Measurements from ENCODE around the gene C18orf32.

Gene C18orf32

DNA sequence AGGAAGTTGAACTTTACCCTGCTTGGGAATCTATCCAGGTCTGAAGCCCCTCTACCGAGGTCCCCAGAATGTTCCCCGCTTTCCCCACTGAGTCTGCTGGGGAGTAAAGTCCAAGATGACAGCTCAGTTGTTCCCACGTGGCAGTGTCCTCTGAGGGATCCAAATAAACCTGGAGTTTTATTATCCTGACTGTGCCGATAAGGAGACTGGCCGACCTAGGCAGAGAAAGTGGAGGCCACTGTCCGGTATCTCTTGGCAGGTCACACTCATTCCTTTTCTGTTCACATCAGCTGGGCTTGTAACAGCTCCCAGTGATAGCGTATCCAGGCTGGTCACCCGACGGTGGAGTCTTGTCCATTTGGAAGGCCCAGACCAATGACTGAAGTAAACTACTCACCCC, 27.5 kb upstream of the C18orf32 start:
- TF ChIP-seq GATA3 (IDR thresholded peaks at IDR 0.05; ENCODE audit: low read depth, low read length), result no peak
- TF ChIP-seq GATA2 (IDR thresholded peaks at IDR 0.05; ENCODE audit: low read depth, low read length), result no peak

- no peak for TF ChIP-seq GATA3 (IDR thresholded peaks at IDR 0.05; ENCODE audit: low read depth, low read length)
- no peak for TF ChIP-seq GATA2 (IDR thresholded peaks at IDR 0.05; ENCODE audit: low read depth, low read length)
These were observed 23.5 kb upstream of the C18orf32 start for GRCh38 chr18:49510393-49511115.

GRCh38 chr18:49503931-49504330, 16.9 kb upstream of the C18orf32 start:
- TF ChIP-seq GATA2 (IDR thresholded peaks at IDR 0.05; ENCODE audit: low read depth, low read length) (no peak), GATA3 (IDR thresholded peaks at IDR 0.05; ENCODE audit: low read depth, low read length) (no peak)

GRCh38 chr18:49500201-49500921, 13.3 kb upstream of the C18orf32 start:
- TF ChIP-seq GATA3 (IDR thresholded peaks at IDR 0.05; ENCODE audit: low read depth, low read length) (no peak), GATA2 (IDR thresholded peaks at IDR 0.05; ENCODE audit: low read depth, low read length) (no peak)

DNA sequence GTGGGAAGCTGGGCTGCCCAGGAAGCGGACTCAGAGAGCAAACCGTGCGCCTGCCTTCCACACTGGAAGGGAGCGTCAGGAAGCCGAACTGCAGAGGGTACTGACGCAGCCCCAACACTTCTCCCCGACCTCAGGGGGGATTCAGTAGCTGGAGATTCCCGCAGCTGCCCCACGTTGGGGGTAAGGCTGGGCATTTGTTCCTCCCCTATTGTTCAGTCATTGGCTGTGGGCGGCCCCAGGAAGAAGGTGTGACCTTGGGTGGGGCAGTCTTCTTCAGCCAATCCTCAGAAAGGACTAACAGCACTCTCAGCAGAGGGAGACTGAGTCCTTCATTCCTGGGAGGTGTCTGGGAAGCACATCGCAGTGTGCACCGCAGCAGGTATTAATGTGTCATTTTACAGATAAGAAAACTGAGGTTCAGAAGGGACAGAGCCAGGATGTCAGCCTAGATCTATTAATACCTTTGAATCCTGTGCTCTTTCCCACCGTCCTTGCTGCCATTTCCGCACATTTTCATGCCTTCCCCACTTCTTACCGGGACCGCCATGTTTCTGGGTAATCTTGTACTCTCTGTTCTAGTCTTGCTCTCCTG, 12.1 kb upstream of the C18orf32 start:
- TF ChIP-seq GATA2 (IDR thresholded peaks at IDR 0.05; ENCODE audit: low read depth, low read length) (no peak), GATA3 (IDR thresholded peaks at IDR 0.05; ENCODE audit: low read depth, low read length) (no peak)

- no peak for TF ChIP-seq GATA3 (IDR thresholded peaks at IDR 0.05; ENCODE audit: low read depth, low read length)
- no peak for TF ChIP-seq GATA2 (IDR thresholded peaks at IDR 0.05; ENCODE audit: low read depth, low read length)
These were observed 8.4 kb upstream of the C18orf32 start for GRCh38 chr18:49495480-49495879.

DNA sequence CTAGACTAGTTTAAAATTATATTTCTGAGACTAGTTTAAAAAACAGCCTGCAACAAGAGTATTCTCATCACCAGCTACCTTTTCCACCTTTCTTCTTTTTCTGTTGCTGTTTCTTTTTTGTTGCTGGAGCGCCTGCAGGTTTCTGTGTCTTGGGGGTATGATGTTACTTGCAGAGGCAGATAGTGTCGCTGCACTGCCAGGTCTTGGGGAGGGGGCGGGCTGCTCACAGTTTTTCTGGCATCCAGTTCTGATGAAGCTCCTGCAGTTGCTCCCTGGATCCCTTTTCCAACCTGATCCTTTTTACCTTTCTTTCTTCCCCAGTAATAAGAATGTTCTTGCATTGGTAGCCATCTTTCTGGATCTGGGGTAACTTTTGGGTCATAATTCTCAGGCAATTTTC, 8.0 kb upstream of the C18orf32 start:
- no peak for TF ChIP-seq GATA2 (IDR thresholded peaks at IDR 0.05; ENCODE audit: low read depth, low read length)
- no peak for TF ChIP-seq GATA3 (IDR thresholded peaks at IDR 0.05; ENCODE audit: low read depth, low read length)

DNA sequence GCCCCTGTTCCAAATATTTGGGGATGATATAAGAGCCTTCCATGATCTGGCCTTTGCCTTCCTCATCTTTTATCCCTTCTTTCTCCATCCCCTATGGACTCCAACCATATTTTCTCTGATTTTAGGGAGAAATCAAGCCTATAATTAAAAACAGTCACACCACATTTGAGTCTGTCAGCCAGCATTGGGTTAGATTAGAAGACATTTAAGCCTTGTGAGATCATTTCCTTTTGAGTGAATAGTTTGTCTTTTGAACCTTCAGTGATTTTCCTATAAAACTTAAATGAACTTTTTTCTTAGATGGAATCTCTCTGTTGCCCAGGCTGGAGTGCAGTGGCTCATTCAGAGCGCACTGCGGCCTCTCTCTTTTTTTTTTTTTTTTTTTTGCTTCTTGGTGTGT, 7.6 kb upstream of the C18orf32 start:
- no peak for TF ChIP-seq GATA2 (IDR thresholded peaks at IDR 0.05; ENCODE audit: low read depth, low read length)
- TF ChIP-seq GATA3 (IDR thresholded peaks at IDR 0.05; ENCODE audit: low read depth, low read length), result no peak

DNA sequence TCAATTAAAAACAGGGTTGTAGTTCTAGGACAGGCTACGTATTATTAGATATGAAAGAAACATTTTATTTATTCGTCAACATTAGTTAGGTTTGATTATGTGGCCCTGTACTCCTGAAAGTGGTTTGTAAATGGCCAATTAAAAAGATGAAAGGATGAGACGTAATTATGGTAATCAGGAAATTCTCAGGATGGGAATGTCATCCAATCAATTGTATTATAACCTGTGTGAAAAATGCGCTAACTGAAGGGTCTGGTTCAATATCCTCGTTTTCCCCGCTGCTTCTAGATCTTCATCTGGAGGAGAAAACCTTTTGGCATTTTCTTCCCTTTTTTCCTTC, 5.6 kb upstream of the C18orf32 start:
- TF ChIP-seq GATA2 (IDR thresholded peaks at IDR 0.05; ENCODE audit: low read depth, low read length) (no peak), GATA3 (IDR thresholded peaks at IDR 0.05; ENCODE audit: low read depth, low read length) (no peak)

DNA sequence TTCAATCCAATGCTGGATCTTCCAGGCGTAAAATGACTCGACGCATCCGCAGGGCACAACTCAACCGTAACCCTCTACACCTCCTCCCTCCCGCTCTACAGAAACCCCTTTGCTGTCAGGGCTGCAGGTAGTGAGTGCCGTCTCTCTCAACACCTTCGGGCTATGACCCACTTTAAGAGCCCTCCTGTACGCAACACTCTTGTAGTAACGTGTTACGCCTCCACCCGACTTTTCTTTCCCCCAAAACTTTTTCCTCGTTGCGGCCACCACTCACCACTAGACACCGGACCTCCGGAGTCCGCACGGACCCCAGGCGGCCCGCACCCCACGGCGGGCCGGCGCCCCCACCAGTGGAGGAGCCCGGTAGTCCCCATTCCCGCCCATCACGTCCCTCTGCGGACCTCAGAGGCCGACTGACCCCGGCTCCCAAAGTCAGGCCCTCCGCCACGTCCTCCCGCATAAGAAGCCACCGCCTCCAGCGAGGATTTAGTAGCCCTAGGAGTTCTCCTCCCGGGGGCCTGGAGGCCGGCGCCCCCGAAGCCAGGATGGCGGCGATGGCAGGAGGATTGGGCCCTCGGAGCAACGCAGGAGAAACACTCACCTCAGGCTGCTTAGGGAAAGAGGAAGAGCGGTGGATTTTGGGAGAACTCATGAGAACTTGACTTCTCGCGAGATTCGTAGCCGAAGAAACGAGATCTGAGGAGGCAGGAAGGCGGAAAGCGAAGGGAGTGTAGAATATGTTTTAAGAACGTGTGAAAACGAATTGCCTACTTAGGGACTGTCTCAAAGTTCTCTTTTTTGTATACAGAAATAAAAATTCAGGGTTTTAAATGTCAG, 5.0 kb upstream of the C18orf32 start, which contains the start of gene RPL17:
RPL17 (minus strand) TSS at position 609 of the 837 bp plus-strand sequence.
- no peak for TF ChIP-seq GATA3 (IDR thresholded peaks at IDR 0.05; ENCODE audit: low read depth, low read length)
- TF ChIP-seq GATA2 (IDR thresholded peaks at IDR 0.05; ENCODE audit: low read depth, low read length), result no peak

DNA sequence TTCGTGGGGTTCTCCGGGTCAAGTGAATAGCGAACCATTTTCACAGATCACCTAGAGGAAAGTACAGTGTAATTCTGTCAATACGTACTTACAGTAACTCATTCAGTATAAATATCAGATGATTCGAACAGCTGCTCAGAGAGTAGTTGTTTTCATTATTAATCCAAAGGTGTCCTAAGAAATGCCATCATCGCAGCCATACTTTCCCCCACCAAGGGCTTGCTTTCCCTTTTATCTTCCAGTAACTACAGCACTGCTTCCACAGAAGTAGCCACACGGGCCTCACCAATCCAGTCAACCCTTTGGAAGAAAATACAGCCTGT, 4.5 kb upstream of the C18orf32 start:
- TF ChIP-seq GATA2 (IDR thresholded peaks at IDR 0.05; ENCODE audit: low read depth, low read length) (no peak), GATA3 (IDR thresholded peaks at IDR 0.05; ENCODE audit: low read depth, low read length) (no peak)

DNA sequence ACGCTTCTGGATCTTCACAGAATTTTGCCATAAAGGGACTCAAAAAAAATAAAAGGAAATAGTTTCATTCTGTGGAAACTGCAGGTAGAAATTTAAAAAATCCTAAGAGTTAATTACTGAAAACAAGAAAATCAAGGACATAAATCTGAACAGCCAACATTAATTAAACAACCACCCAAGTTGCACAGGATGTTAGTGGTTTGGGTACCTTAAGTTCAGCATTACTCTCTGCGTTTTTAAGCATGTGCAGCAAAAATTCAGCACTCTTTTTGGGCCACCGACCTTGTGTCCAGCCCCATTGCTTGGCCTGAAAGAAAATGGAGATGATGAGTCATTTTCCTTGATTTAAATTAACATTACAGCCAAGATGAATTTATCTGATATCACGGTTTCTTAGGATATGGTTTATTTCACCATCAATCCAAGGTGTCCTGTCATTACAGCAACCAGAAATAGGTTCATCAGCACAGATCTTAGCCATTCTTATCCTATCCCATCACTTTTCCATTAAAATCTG, 3.3 kb upstream of the C18orf32 start:
- no peak for TF ChIP-seq GATA2 (IDR thresholded peaks at IDR 0.05; ENCODE audit: low read depth, low read length)
- TF ChIP-seq GATA3 (IDR thresholded peaks at IDR 0.05; ENCODE audit: low read depth, low read length), result no peak

DNA sequence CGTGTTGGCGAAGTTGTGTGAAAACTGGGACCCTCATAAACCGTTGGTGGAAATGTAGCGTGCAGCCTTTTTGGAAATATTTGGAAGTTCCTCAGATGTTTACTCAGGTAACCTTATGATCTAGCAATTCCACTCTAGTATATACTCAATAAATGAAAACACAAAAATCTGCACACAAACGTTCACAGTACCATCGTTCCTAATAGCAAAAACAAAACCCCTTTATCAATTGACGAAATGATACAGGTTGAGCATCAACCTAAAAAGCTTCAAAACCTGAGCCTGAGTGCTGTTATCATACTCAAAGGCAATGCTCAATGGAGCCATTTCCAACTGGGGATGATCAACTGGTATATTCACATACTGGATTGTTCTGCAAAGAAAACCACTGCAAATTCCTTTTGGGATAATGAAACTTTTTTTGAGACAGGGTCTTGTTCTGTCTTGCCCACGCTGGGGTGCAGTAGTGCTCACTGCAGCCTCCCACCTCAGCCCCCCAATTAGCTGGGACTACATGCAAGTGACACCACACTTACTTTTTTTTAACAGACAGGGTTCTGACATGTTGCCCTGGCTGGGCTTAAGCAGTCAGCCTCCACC, 777 bp upstream of the C18orf32 start:
- TF ChIP-seq GATA3 (IDR thresholded peaks at IDR 0.05; ENCODE audit: low read depth, low read length), result no peak
- TF ChIP-seq GATA2 (IDR thresholded peaks at IDR 0.05; ENCODE audit: low read depth, low read length), result no peak

DNA sequence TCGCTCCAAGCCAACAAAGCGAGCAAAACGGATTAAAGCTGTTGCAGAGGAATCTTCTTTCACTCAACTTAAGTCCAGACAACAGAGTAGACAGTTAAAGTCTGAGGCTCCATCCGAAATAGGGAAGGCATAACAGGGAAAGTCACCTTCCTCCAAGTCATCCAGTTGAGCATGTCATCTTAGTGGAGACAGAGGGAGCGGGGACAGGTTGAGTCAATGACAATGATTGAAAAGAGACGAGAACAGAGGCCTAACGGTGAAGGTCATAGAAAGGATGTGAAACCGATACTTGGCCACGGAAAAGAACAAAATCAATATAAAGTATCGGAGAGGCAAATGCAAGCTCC, 455 bp downstream of the C18orf32 start:
- TF ChIP-seq GATA2 (IDR thresholded peaks at IDR 0.05; ENCODE audit: low read depth, low read length) (no peak), GATA3 (IDR thresholded peaks at IDR 0.05; ENCODE audit: low read depth, low read length) (no peak)
